ENCODE data around the gene RSPH1.

DNA sequence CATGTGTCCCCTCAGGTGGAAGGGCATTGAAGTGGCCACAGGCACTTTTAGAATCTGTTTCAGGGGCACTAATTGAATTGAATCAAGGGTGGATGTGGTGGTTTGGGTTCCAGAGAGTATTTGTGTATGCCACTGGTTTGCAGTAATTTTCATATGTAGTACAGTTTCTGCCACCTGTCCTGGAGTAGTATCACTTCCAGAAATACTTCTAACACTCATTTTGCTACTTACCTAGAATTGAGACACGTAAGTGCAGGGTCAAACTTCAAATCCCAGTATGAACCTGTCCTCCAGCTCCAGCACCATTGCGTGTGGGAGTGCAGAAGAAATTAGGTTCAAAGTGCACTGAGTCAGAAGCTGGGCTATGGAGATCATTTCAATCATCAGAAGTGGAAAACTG is 26.8 kb downstream of the RSPH1 start:
- no peak for TF ChIP-seq POLR2A (IDR thresholded peaks at IDR 0.05)
- TF ChIP-seq CTCF (IDR thresholded peaks at IDR 0.05): no peak
